Stomach (tissue), 9 donors: ENCODE results near the gene RARS1. TPM values are rescaled to one million over a fixed set of nuclear protein-coding genes. Genes with fewer than 3 reads are reported as not detected.
"Not testable (repeated sequence)": the region's sequence is repeated elsewhere in the genome, so short reads cannot be mapped to it uniquely, and the experiment has no call there.

Experiments
- DNase-seq, 2 donors: peaks; one replicate each; pipeline versions ENCODE4 v3.0.0 to v3.0.0-alpha.2; 2013 to 2019
- H3K27ac ChIP-seq, 5 donors: fragments of 200-600 bp in 4 of 5; sonication (generic) in 4 of 5; one replicate each; pipeline ENCODE4 v1.5.1; 2013 to 2019; ENCODE audit warnings: mild to moderate bottlenecking in 1 of 5, moderate library complexity in 1 of 5
- H3K27me3 ChIP-seq, 3 donors: fragments of 200-600 bp; sonication (generic); one replicate each; pipeline ENCODE4 v1.5.1; 2017 to 2019; ENCODE audit warnings: mixed run types in 1 of 3
- H3K36me3 ChIP-seq, 4 donors: fragments of 200-600 bp; sonication (generic); 1 replicate in 3 of 4; 2 replicates in 1 of 4; pipeline ENCODE4 v1.5.1; 2016 to 2019
- H3K4me1 ChIP-seq, 4 donors: fragments of 200-600 bp; sonication (generic); one replicate each; pipeline ENCODE4 v1.5.1; 2016 to 2019
- H3K4me3 ChIP-seq, 4 donors: fragments of 200-600 bp; sonication (generic) in 3 of 4; one replicate each; pipeline ENCODE4 v1.5.1; 2016 to 2019; ENCODE audit warnings: mild to moderate bottlenecking in 1 of 4
- H3K9me3 ChIP-seq, 4 donors: fragments of 200-600 bp; sonication (generic); one replicate each; pipeline ENCODE4 v1.5.1; 2016 to 2019
- CTCF ChIP-seq, 7 experiments: fragments of 450-650 bp in 4 of 7; fragments of 200-600 bp in 3 of 7; sonication (generic) in 3 of 7; IDR thresholded peaks; one replicate each; pipeline ENCODE4 v1.5.1; 2016 to 2019; ENCODE audit warnings: antibody characterized with exemption in 7 of 7, control low read depth in 2 of 7, mild to moderate bottlenecking in 1 of 7
- EP300 ChIP-seq: sonication (generic); formaldehyde crosslinking; IDR thresholded peaks from one replicate; pipeline ENCODE4 v1.6.1; 2017; ENCODE audit warnings: antibody characterized with exemption
- POLR2A ChIP-seq, 4 donors: fragments of 450-650 bp; IDR thresholded peaks; one replicate each; pipeline ENCODE4 v1.6.1; 2016; ENCODE audit warnings: antibody characterized with exemption in 4 of 4, control low read depth in 2 of 4, mild to moderate bottlenecking in 1 of 4, moderate library complexity in 1 of 4
- POLR2AphosphoS5 ChIP-seq, 3 donors: sonication (generic); formaldehyde crosslinking; IDR thresholded peaks; one replicate each; pipeline ENCODE4 v1.6.1; 2016; ENCODE audit warnings: antibody characterized with exemption in 3 of 3
- WGBS, 5 donors: extraction: QIAGEN DNeasy Blood & Tissue Kit in 3 of 5; methylation state at CpG; one replicate each; pipeline versions ENCODE4 v1.1.5 to v1.1.7; 2013 to 2018; 5-methylcytosine and 5-hydroxymethylcytosine counted together
- intact Hi-C: fragments of 100-400 bp; cut with DNase I; formaldehyde crosslinking; loops from one replicate; pipeline ENCODE4 v1.15.1; 2023; ENCODE audit warnings: low total_unique reads
- polyA plus RNA-seq, 3 donors: library from polyadenylated mRNA; stranded (reverse); fragments of 200-250 nt; gene quantifications; one replicate each; pipeline ENCODE4 v1.2.3, GENCODE V29; 2013
- total RNA-seq, 5 donors: library from RNA; depleted of rRNA; stranded (reverse); fragments of >200 nt; gene quantifications; one replicate each; pipeline versions ENCODE4 v1.1.0 to v1.2.3, GENCODE V29; 2014 to 2016
- donor health status: healthy with polysubstance abuse.
- donor health status: Bipolar disorder and iron deficiency.
- donor health status: healthy.

Gene RARS1
- total and polyA plus RNA-seq, 8 donors: 27.5 to 139 (median 40.5) TPM

- 72 to 83% (median 77%) methylated on average over 4 of the region's 4 CpGs for WGBS, 5 donors
- no peak for DNase-seq
- Histone ChIP-seq H3K9me3 (peaks cover 0 to 10% (median 6%) of the 10 kb centered on the region in 4 donors), H3K27me3 (peaks cover 0 to 58% (median 34%) of the 10 kb centered on the region in 3 donors), H3K36me3 (no peaks in the 10 kb centered on the region), H3K4me1 (peaks cover 4 to 15% (median 9%) of the 10 kb centered on the region in 4 donors), H3K4me3 (no peak overlapping the region), H3K27ac (no peak overlapping the region)
- intact Hi-C loops: no loop called here
- TF ChIP-seq CTCF (IDR thresholded peaks at IDR 0.05) (no peak), POLR2A (IDR thresholded peaks at IDR 0.05) (no peak), POLR2AphosphoS5 (IDR thresholded peaks at IDR 0.05) (no peak), EP300 (no peak)
Measured at GRCh38 chr5:168530621-168531150, 44.4 kb downstream of the RARS1 start.

GRCh38 chr5:168531191-168531590 is 44.9 kb downstream of the RARS1 start:
- intact Hi-C loops: no loop called here
- no peak for DNase-seq
- Histone ChIP-seq H3K27me3 (peaks cover 0 to 58% (median 34%) of the 10 kb centered on the region in 3 donors), H3K4me1 (peaks cover 4 to 15% (median 9%) of the 10 kb centered on the region in 4 donors), H3K4me3 (no peak overlapping the region), H3K9me3 (peaks cover 0 to 10% (median 6%) of the 10 kb centered on the region in 4 donors), H3K36me3 (no peaks in the 10 kb centered on the region), H3K27ac (no peak overlapping the region)
- TF ChIP-seq POLR2AphosphoS5 (IDR thresholded peaks at IDR 0.05) (no peak), POLR2A (IDR thresholded peaks at IDR 0.05) (no peak), CTCF (IDR thresholded peaks at IDR 0.05) (no peak), EP300 (no peak)
- 76 to 87% (median 81%) methylated on average over 5 of the region's 5 CpGs for WGBS, 5 donors

GRCh38 chr5:168531987-168532864 is 46.0 kb downstream of the RARS1 start:
- intact Hi-C loops: no loop called here
- no peak for DNase-seq
- peaks cover 0 to 58% (median 34%) of the 10 kb centered on the region in 3 donors for H3K27me3 ChIP-seq
- H3K9me3 ChIP-seq: peaks cover 0 to 10% (median 6%) of the 10 kb centered on the region in 4 donors
- WGBS, 5 donors: 62 to 78% (median 71%) methylated on average over 6 of the region's 6 CpGs
- H3K36me3 ChIP-seq: no peaks in the 10 kb centered on the region
- peaks cover 4 to 15% (median 9%) of the 10 kb centered on the region in 4 donors for H3K4me1 ChIP-seq
- H3K27ac ChIP-seq: no peak overlapping the region
- TF ChIP-seq POLR2AphosphoS5 (IDR thresholded peaks at IDR 0.05) (no peak), EP300 (no peak), POLR2A (IDR thresholded peaks at IDR 0.05) (no peak), CTCF (IDR thresholded peaks at IDR 0.05) (no peak)
- H3K4me3 ChIP-seq: no peak overlapping the region

- H3K4me1 ChIP-seq, H3K4me3 ChIP-seq, H3K36me3 ChIP-seq, intact Hi-C loops, DNase-seq, H3K9me3 ChIP-seq, H3K27ac ChIP-seq: not testable (repeated sequence)
- H3K27me3 ChIP-seq: peaks cover 0 to 46% (median 23%) of the 10 kb centered on the region in 3 donors
- WGBS, 5 donors: 77 to 96% (median 84%) methylated on average over 7 of the region's 7 CpGs
Measured at GRCh38 chr5:168534351-168534750, 48.1 kb downstream of the RARS1 start.
